ENCODE data around the gene MRPL50.

GRCh38 chr9:101352892-101353463, 45.4 kb downstream of the MRPL50 start:
- TF ChIP-seq CTCF (conservative IDR thresholded peaks at IDR 0.05 in 1 of 2, IDR thresholded peaks at IDR 0.05 in 1 of 2; ENCODE audit: extremely low read depth in 1 of 2, insufficient read depth in 1 of 2, low read depth in 1 of 2, low read length in 2 of 2) (no peak), EZH2 (IDR thresholded peaks at IDR 0.05; ENCODE audit: borderline replicate concordance, low read length) (no peak)
